ENCODE results near the gene SKA1.

DNA sequence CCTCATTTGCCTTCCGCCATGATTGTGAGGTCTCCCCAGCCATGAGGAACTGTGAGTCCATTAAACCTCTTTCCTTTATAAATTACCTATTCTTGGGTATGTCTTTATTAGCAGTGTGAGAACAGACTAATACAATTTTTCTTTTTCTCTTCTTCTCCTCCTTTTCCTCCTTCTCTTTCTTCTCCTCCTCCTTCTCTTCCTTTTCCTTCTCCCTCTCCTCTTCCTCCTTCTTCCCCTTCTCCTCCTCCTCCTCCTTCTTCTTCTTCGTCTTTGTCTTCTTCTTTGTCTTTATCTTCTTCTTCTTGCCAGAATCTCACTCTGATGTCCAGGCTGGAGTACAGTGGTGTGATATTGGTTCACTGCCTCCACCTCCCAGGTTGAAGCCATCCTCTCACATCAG lies 20.2 kb downstream of the SKA1 start:
- TF ChIP-seq, protein P1, sequence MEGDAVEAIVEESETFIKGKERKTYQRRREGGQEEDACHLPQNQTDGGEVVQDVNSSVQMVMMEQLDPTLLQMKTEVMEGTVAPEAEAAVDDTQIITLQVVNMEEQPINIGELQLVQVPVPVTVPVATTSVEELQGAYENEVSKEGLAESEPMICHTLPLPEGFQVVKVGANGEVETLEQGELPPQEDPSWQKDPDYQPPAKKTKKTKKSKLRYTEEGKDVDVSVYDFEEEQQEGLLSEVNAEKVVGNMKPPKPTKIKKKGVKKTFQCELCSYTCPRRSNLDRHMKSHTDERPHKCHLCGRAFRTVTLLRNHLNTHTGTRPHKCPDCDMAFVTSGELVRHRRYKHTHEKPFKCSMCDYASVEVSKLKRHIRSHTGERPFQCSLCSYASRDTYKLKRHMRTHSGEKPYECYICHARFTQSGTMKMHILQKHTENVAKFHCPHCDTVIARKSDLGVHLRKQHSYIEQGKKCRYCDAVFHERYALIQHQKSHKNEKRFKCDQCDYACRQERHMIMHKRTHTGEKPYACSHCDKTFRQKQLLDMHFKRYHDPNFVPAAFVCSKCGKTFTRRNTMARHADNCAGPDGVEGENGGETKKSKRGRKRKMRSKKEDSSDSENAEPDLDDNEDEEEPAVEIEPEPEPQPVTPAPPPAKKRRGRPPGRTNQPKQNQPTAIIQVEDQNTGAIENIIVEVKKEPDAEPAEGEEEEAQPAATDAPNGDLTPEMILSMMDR (IDR thresholded peaks at IDR 0.05): no peak
- TF ChIP-seq POLR2A (IDR thresholded peaks at IDR 0.05; ENCODE audit: low read depth) (no peak), EP300 (IDR thresholded peaks at IDR 0.05) (no peak)

All from esophagus muscularis mucosa (tissue), 4 donors.